ENCODE results near the gene HMCN1. TPM values are rescaled to one million over a fixed set of nuclear protein-coding genes. Genes with fewer than 3 reads are reported as not detected.
"Not testable (repeated sequence)": the region's sequence is repeated elsewhere in the genome, so short reads cannot be mapped to it uniquely, and the experiment has no call there.

HMCN1 gene
- total and polyA plus RNA-seq, 2 donors (not counting 1 experiment from before 2014, with no cell fraction given): 6.8 to 21.0 TPM

DNA sequence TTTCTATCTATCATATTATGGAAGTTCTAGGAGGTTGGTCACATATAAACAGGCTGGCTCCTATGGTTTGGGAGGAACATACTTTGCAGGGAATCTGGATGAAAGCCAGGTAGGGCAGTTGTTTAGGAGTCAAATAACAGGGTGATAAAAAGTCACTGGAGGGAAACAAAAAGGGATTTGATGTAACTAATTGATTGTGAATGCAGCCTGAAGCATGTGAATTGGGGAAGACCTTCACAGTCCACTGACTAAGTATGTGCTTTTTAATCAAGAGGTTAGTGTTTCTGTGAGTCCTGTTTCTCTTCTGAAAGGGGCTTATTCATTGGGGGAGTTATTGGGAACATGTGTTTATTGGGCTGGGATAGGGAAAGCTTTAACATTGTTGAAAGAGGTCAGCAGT is 41.3 kb downstream of the HMCN1 start:
- TF ChIP-seq, protein P1, sequence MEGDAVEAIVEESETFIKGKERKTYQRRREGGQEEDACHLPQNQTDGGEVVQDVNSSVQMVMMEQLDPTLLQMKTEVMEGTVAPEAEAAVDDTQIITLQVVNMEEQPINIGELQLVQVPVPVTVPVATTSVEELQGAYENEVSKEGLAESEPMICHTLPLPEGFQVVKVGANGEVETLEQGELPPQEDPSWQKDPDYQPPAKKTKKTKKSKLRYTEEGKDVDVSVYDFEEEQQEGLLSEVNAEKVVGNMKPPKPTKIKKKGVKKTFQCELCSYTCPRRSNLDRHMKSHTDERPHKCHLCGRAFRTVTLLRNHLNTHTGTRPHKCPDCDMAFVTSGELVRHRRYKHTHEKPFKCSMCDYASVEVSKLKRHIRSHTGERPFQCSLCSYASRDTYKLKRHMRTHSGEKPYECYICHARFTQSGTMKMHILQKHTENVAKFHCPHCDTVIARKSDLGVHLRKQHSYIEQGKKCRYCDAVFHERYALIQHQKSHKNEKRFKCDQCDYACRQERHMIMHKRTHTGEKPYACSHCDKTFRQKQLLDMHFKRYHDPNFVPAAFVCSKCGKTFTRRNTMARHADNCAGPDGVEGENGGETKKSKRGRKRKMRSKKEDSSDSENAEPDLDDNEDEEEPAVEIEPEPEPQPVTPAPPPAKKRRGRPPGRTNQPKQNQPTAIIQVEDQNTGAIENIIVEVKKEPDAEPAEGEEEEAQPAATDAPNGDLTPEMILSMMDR (conservative IDR thresholded peaks at IDR 0.05 in 1 of 2, IDR thresholded peaks at IDR 0.05 in 1 of 2; ENCODE audit: low read depth in 1 of 2, low read length in 2 of 2): no peak
- TF ChIP-seq EZH2 (IDR thresholded peaks at IDR 0.05; ENCODE audit: low read length, missing control alignments): no peak
- Histone ChIP-seq H3K36me3 (ENCODE audit: control insufficient read depth, insufficient read depth, low read length) (no peaks in the 10 kb centered on the region), H3K4me3 (replicated peaks in 1 of 4; ENCODE audit: control extremely low read depth in 1 of 4, insufficient read depth in 1 of 4, low read depth in 3 of 4, low read length in 4 of 4) (no peak overlapping the region), H3K9ac (ENCODE audit: insufficient read depth, low read length) (no peak overlapping the region), H2AFZ (ENCODE audit: low read length) (no peak overlapping the region), H3K9me3 (ENCODE audit: control insufficient read depth, insufficient read depth, low read depth, low read length) (no peaks in the 10 kb centered on the region), H3K27ac (ENCODE audit: insufficient read depth, low read length) (no peak overlapping the region), H3K27me3 (ENCODE audit: control insufficient read depth, insufficient read depth, low read length) (no peaks in the 10 kb centered on the region), H3K79me2 (ENCODE audit: control insufficient read depth, insufficient read depth, low read length) (no peaks in the 10 kb centered on the region), H4K20me1 (ENCODE audit: control insufficient read depth, extremely low read depth, insufficient read depth, low read length) (no peaks in the 10 kb centered on the region), H3K4me2 (ENCODE audit: extremely low read depth, insufficient read depth, low read length) (no peak overlapping the region), H3K4me1 (ENCODE audit: control insufficient read depth, extremely low read depth, insufficient read depth, low read length) (no peaks in the 10 kb centered on the region)
- peak in 1 of 2 donors; percentile 7 for DNase-seq (ENCODE audit: low read depth in 2 of 2)

DNA sequence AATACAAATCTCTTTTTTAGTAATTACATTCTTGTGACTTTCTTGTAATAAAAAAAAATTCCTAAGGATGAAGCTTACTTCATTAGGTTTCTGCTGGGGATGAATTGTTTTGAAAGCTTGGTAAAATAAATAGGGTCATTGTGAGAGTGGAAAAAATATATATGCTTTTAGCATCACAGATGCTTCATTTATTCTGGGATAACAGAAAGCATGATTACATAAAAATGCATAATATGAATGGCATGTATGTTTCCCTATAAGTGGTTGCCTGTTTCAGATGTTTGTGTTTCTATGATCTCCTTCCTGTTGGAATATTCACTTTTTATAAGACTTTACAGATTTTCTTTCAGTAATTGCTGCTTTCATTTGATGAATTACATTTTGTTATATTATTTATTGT is 42.3 kb downstream of the HMCN1 start:
- TF ChIP-seq, protein P1 (conservative IDR thresholded peaks at IDR 0.05 in 1 of 2, IDR thresholded peaks at IDR 0.05 in 1 of 2; ENCODE audit: low read depth in 1 of 2, low read length in 2 of 2): no peak
- no peak for TF ChIP-seq EZH2 (IDR thresholded peaks at IDR 0.05; ENCODE audit: low read length, missing control alignments)
- H3K36me3 ChIP-seq (ENCODE audit: control insufficient read depth, insufficient read depth, low read length): no peaks in the 10 kb centered on the region
- no peaks in the 10 kb centered on the region for H3K27me3 ChIP-seq (ENCODE audit: control insufficient read depth, insufficient read depth, low read length)
- H2AFZ ChIP-seq (ENCODE audit: low read length): no peak overlapping the region
- H3K9me3 ChIP-seq (ENCODE audit: control insufficient read depth, insufficient read depth, low read depth, low read length): no peaks in the 10 kb centered on the region
- H3K79me2 ChIP-seq (ENCODE audit: control insufficient read depth, insufficient read depth, low read length): no peaks in the 10 kb centered on the region
- H3K4me1 ChIP-seq (ENCODE audit: control insufficient read depth, extremely low read depth, insufficient read depth, low read length): no peaks in the 10 kb centered on the region
- H3K4me2 ChIP-seq (ENCODE audit: extremely low read depth, insufficient read depth, low read length): no peak overlapping the region
- H4K20me1 ChIP-seq (ENCODE audit: control insufficient read depth, extremely low read depth, insufficient read depth, low read length): no peaks in the 10 kb centered on the region
- H3K9ac ChIP-seq (ENCODE audit: insufficient read depth, low read length): no peak overlapping the region
- no peak overlapping the region for H3K27ac ChIP-seq (ENCODE audit: insufficient read depth, low read length)
- DNase-seq (ENCODE audit: low read depth in 2 of 2): peak in 1 of 2 donors; percentile 15
- no peak overlapping the region for H3K4me3 ChIP-seq (replicated peaks in 1 of 4; ENCODE audit: control extremely low read depth in 1 of 4, insufficient read depth in 1 of 4, low read depth in 3 of 4, low read length in 4 of 4)

DNA sequence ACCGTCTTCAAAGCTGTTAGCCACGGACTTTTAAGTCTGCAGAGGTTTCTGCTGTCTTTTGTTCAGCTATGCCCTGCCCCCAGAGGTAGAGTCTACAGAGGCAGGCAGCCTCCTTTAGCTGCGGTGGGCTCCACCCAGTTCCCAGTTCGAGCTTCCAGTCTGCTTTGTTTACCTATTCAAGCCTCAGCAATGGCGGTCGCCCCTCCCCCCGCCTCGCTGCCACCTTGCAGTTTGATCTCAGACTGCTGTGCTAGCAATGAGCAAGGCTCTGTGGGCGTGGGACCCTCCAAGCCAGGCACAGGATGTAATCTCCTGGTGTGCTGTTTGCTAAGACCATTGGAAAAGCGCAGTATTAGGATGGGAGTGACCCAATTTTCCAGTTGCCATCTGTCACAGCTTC is 49.7 kb downstream of the HMCN1 start:
- not testable (repeated sequence) for H3K27me3 ChIP-seq (ENCODE audit: control insufficient read depth, insufficient read depth, low read length); DNase-seq (ENCODE audit: low read depth in 2 of 2); H3K27ac ChIP-seq (ENCODE audit: insufficient read depth, low read length); H3K4me2 ChIP-seq (ENCODE audit: extremely low read depth, insufficient read depth, low read length); H3K4me1 ChIP-seq (ENCODE audit: control insufficient read depth, extremely low read depth, insufficient read depth, low read length); H3K79me2 ChIP-seq (ENCODE audit: control insufficient read depth, insufficient read depth, low read length); H3K9ac ChIP-seq (ENCODE audit: insufficient read depth, low read length); H3K9me3 ChIP-seq (ENCODE audit: control insufficient read depth, insufficient read depth, low read depth, low read length); H2AFZ ChIP-seq (ENCODE audit: low read length); H4K20me1 ChIP-seq (ENCODE audit: control insufficient read depth, extremely low read depth, insufficient read depth, low read length); H3K4me3 ChIP-seq (replicated peaks in 1 of 4; ENCODE audit: control extremely low read depth in 1 of 4, insufficient read depth in 1 of 4, low read depth in 3 of 4, low read length in 4 of 4); H3K36me3 ChIP-seq (ENCODE audit: control insufficient read depth, insufficient read depth, low read length)
